H1 (cell line): ENCODE data around the gene LAX1. TPM values are rescaled to one million over a fixed set of nuclear protein-coding genes. Genes with fewer than 3 reads are reported as not detected.

ENCODE experiments used
- CTCF ChIA-PET: fragments of 300-600 bp; sonication (Branson Sonifier 250); formaldehyde crosslinking; loops from one replicate; lab custom pipeline; 2021; ENCODE audit not compliant: partially characterized antibody; lab: Charles Lee
- POLR2A ChIA-PET: fragments of 300-600 bp; sonication (Branson Sonifier 250); formaldehyde crosslinking; loops from one replicate; lab custom pipeline; 2021; ENCODE audit warnings: inconsistent platforms; ENCODE audit not compliant: partially characterized antibody; lab: Charles Lee
- DNase-seq, 2 experiments: peaks; one replicate each; pipeline versions ENCODE4 v3.0.0 to v3.0.0-alpha.2; 2010 to 2022; ENCODE audit warnings: low spot score in 2 of 2, low read depth in 1 of 2, mixed read lengths in 1 of 2
- FAIRE-seq: peaks from 2 replicates; lab custom pipeline; 2011; peaks lifted over from hg19 to GRCh38; lab: Jason Lieb, UNC
- H2AFZ ChIP-seq: 2 replicates; pipeline ENCODE4 v1.8.1; 2012; ENCODE audit warnings: low read length, inconsistent platforms
- H2AK5ac ChIP-seq: 2 replicates; pipeline ENCODE4 v1.6.1; 2013; ENCODE audit warnings: low read depth, low read length
- H2BK120ac ChIP-seq: replicated peaks from 2 replicates; pipeline ENCODE3; 2013; ENCODE audit warnings: low read depth, low read length, inconsistent platforms
- H2BK12ac ChIP-seq: 2 replicates; pipeline ENCODE4 v1.6.1; 2013; ENCODE audit warnings: low read depth, low read length
- H2BK15ac ChIP-seq: 2 replicates; pipeline ENCODE4 v1.6.1; 2013; ENCODE audit warnings: low read length
- H2BK20ac ChIP-seq: 2 replicates; pipeline ENCODE4 v1.6.1; 2013; ENCODE audit warnings: low read length
- H2BK5ac ChIP-seq: 2 replicates; pipeline ENCODE4 v1.6.1; 2013; ENCODE audit warnings: low read depth, low read length
- H3K14ac ChIP-seq: 2 replicates; pipeline ENCODE4 v1.6.1; 2013; ENCODE audit warnings: inconsistent platforms; ENCODE audit not compliant: insufficient read length
- H3K18ac ChIP-seq: 2 replicates; pipeline ENCODE4 v1.6.1; 2013; ENCODE audit warnings: low read length; ENCODE audit errors: extremely low read depth
- H3K23ac ChIP-seq: 2 replicates; pipeline ENCODE4 v1.6.1; 2013; ENCODE audit warnings: inconsistent platforms; ENCODE audit not compliant: insufficient read length
- H3K23me2 ChIP-seq: 2 replicates; pipeline ENCODE4 v1.6.1; 2013; ENCODE audit warnings: low read depth, low read length
- H3K27ac ChIP-seq: 2 replicates; pipeline ENCODE4 v1.6.1; 2011; ENCODE audit warnings: low read depth, low read length, inconsistent platforms
- H3K27me3 ChIP-seq, 4 experiments: replicated peaks in 1 of 4; 1 replicate in 1 of 4; 2 replicates in 3 of 4; pipeline versions ENCODE4 v1.6.1 to v1.8.1; 2011 to 2013; ENCODE audit warnings: low read length in 3 of 4, mild to moderate bottlenecking in 3 of 4, inconsistent platforms in 2 of 4, mixed read lengths in 2 of 4, moderate library complexity in 1 of 4; ENCODE audit not compliant: control insufficient read depth in 3 of 4, insufficient read depth in 3 of 4; ENCODE audit errors: extremely low read depth in 1 of 4
- H3K36me3 ChIP-seq, 4 experiments: 2 replicates each; pipeline versions ENCODE4 v1.6.1 to v1.8.1; 2011 to 2013; ENCODE audit warnings: mild to moderate bottlenecking in 4 of 4, low read length in 3 of 4, moderate library complexity in 2 of 4, control low read depth in 1 of 4, inconsistent platforms in 1 of 4; ENCODE audit not compliant: insufficient read depth in 4 of 4, control insufficient read depth in 2 of 4
- H3K4ac ChIP-seq: replicated peaks from 2 replicates; pipeline ENCODE3; 2013; ENCODE audit warnings: low read length, low read depth, mixed read lengths, inconsistent platforms; ENCODE audit not compliant: insufficient read length
- H3K4me1 ChIP-seq, 4 experiments: replicated peaks in 1 of 4; 1 replicate in 1 of 4; 2 replicates in 3 of 4; pipeline versions ENCODE4 v1.6.1 to v1.8.1; 2011 to 2013; ENCODE audit warnings: low read length in 3 of 4, inconsistent platforms in 2 of 4, mixed read lengths in 1 of 4; ENCODE audit not compliant: insufficient read depth in 4 of 4, control insufficient read depth in 3 of 4
- H3K4me2 ChIP-seq, 2 experiments: 2 replicates each; pipeline versions ENCODE4 v1.6.1 to v1.8.1; 2011 to 2013; ENCODE audit warnings: low read depth in 2 of 2, low read length in 2 of 2, control low read depth in 1 of 2, inconsistent platforms in 1 of 2, mild to moderate bottlenecking in 1 of 2; ENCODE audit not compliant: insufficient read depth in 1 of 2
- H3K4me3 ChIP-seq, 4 experiments: fragments of 200-600, 300-600 bp in 1 of 4; sonication (generic), shearing (Covaris generic), sonication (Bioruptor Twin) in 1 of 4; 2 replicates each; pipeline versions ENCODE4 v1.5.1 to v1.8.1; 2011 to 2016; ENCODE audit warnings: low read length in 4 of 4, low read depth in 3 of 4, control low read depth in 2 of 4, inconsistent platforms in 2 of 4, mild to moderate bottlenecking in 2 of 4, mixed read lengths in 1 of 4, moderate library complexity in 1 of 4; ENCODE audit not compliant: insufficient read depth in 2 of 4; ENCODE audit errors: extremely low read depth in 1 of 4
- H3K56ac ChIP-seq: replicated peaks from 2 replicates; pipeline ENCODE3; 2013; ENCODE audit warnings: low read depth, mild to moderate bottlenecking, mixed read lengths, low read length, inconsistent platforms; ENCODE audit not compliant: insufficient read length
- H3K79me1 ChIP-seq: 2 replicates; pipeline ENCODE4 v1.6.1; 2013; ENCODE audit warnings: low read depth, low read length, control low read depth
- H3K79me2 ChIP-seq, 2 experiments: 2 replicates each; pipeline versions ENCODE4 v1.6.1 to v1.8.1; 2012 to 2013; ENCODE audit warnings: low read length in 2 of 2, mild to moderate bottlenecking in 2 of 2, inconsistent platforms in 1 of 2; ENCODE audit not compliant: insufficient read depth in 2 of 2, control insufficient read depth in 1 of 2
- H3K9ac ChIP-seq, 4 experiments: replicated peaks in 1 of 4; 1 replicate in 1 of 4; 2 replicates in 3 of 4; pipeline versions ENCODE4 v1.6.1 to v1.8.1; 2011 to 2013; ENCODE audit warnings: low read depth in 3 of 4, low read length in 3 of 4, control low read depth in 2 of 4, mild to moderate bottlenecking in 2 of 4, moderate library complexity in 2 of 4, inconsistent platforms in 1 of 4; ENCODE audit errors: extremely low read depth in 1 of 4
- H3K9me3 ChIP-seq, 2 experiments: 2 replicates each; pipeline versions ENCODE4 v1.6.1 to v1.8.1; 2012 to 2013; ENCODE audit warnings: mild to moderate bottlenecking in 2 of 2, moderate library complexity in 2 of 2, control low read depth in 1 of 2, inconsistent platforms in 1 of 2, low read depth in 1 of 2, low read length in 1 of 2, mixed read lengths in 1 of 2; ENCODE audit not compliant: insufficient read depth in 2 of 2
- H4K20me1 ChIP-seq, 2 experiments: replicated peaks in 1 of 2; 2 replicates each; pipeline versions ENCODE3 to v1.8.1; 2011 to 2013; ENCODE audit warnings: inconsistent platforms in 2 of 2, low read length in 2 of 2, mild to moderate bottlenecking in 1 of 2; ENCODE audit not compliant: insufficient read depth in 2 of 2, control insufficient read depth in 1 of 2
- H4K5ac ChIP-seq: 2 replicates; pipeline ENCODE4 v1.6.1; 2013; ENCODE audit warnings: low read length, low read depth, mixed read lengths, inconsistent platforms; ENCODE audit not compliant: insufficient read length
- H4K8ac ChIP-seq: 2 replicates; pipeline ENCODE4 v1.8.0; 2013; ENCODE audit warnings: mild to moderate bottlenecking, moderate library complexity, low read length, inconsistent platforms; ENCODE audit not compliant: insufficient read depth; ENCODE audit errors: extremely low read depth
- H4K91ac ChIP-seq: replicated peaks from 2 replicates; pipeline ENCODE3; 2013; ENCODE audit warnings: low read length, mixed read lengths, inconsistent platforms; ENCODE audit not compliant: insufficient read length
- E2F6 ChIP-seq: IDR thresholded peaks from 2 replicates; pipeline ENCODE4 v1.6.1; 2012; ENCODE audit warnings: inconsistent platforms
- EP300 ChIP-seq, 2 experiments: IDR thresholded peaks; 1 replicate in 1 of 2; 2 replicates in 1 of 2; pipeline ENCODE4 v1.6.1; 2011 to 2012; ENCODE audit warnings: low read depth in 2 of 2, low read length in 2 of 2, mild to moderate bottlenecking in 2 of 2, borderline replicate concordance in 1 of 2, inconsistent platforms in 1 of 2, moderate library complexity in 1 of 2
- FOSL1 ChIP-seq: IDR thresholded peaks from 2 replicates; pipeline ENCODE4 v1.6.1; 2011; ENCODE audit warnings: mild to moderate bottlenecking, low read depth, low read length, moderate library complexity; ENCODE audit not compliant: insufficient read depth
- HDAC2 ChIP-seq, 2 experiments: fragments of 300-600 bp in 1 of 2; sonication (generic) in 1 of 2; IDR thresholded peaks; 2 replicates each; pipeline ENCODE4 v1.6.1; 2011 to 2012; ENCODE audit warnings: low read depth in 2 of 2, low read length in 2 of 2, mild to moderate bottlenecking in 2 of 2, moderate library complexity in 2 of 2, borderline replicate concordance in 1 of 2, inconsistent platforms in 1 of 2
- MAX ChIP-seq: IDR thresholded peaks from 2 replicates; pipeline ENCODE4 v1.6.1; 2012; ENCODE audit warnings: inconsistent platforms
- WGBS, 2 experiments: shearing (Covaris generic) in 1 of 2; methylation state at CpG; one replicate each; pipeline versions ENCODE4 v1.1.6 to v1.1.7; 2013 to 2015; ENCODE audit warnings: low lambda C conversion rate in 2 of 2, mixed read lengths in 2 of 2, inconsistent platforms in 1 of 2, low coverage in 1 of 2, missing lambda C conversion rate in 1 of 2; ENCODE audit not compliant: insufficient replicate concordance in 2 of 2, insufficient coverage in 1 of 2, insufficient read length in 1 of 2; ENCODE audit errors: extremely low coverage in 1 of 2, missing lambda C conversion rate in 1 of 2; 5-methylcytosine and 5-hydroxymethylcytosine counted together
- polyA plus RNA-seq, 7 experiments: library from polyadenylated mRNA; depleted of rRNA in 3 of 7; stranded (reverse) in 5 of 7; unstranded in 2 of 7; fragments of >200 nt in 5 of 7; fragments of 200-250 nt in 2 of 7; gene quantifications; 1 replicate in 5 of 7; 2 replicates in 1 of 7; 4 replicates in 1 of 7; pipeline versions ENCODE4 v1.2.1 to v1.2.3, GENCODE V29; 2011 to 2013; ENCODE audit warnings: missing spikeins in 2 of 7, mixed read lengths in 2 of 7
- total RNA-seq: library from RNA; stranded (reverse); fragmentation: NEBNext Ultra II Directional; extraction: Animal tissue kit (Norgen Biotek cat#: 25700); gene quantifications from 2 replicates; pipeline ENCODE4 v1.2.1, GENCODE V29; 2021

LAX1 gene
- total and polyA plus RNA-seq, 2 of the 8 experiments (the other 6 are each of a cell fraction or from before 2014, with no cell fraction given), result 0.11 TPM; not detected in 1

DNA sequence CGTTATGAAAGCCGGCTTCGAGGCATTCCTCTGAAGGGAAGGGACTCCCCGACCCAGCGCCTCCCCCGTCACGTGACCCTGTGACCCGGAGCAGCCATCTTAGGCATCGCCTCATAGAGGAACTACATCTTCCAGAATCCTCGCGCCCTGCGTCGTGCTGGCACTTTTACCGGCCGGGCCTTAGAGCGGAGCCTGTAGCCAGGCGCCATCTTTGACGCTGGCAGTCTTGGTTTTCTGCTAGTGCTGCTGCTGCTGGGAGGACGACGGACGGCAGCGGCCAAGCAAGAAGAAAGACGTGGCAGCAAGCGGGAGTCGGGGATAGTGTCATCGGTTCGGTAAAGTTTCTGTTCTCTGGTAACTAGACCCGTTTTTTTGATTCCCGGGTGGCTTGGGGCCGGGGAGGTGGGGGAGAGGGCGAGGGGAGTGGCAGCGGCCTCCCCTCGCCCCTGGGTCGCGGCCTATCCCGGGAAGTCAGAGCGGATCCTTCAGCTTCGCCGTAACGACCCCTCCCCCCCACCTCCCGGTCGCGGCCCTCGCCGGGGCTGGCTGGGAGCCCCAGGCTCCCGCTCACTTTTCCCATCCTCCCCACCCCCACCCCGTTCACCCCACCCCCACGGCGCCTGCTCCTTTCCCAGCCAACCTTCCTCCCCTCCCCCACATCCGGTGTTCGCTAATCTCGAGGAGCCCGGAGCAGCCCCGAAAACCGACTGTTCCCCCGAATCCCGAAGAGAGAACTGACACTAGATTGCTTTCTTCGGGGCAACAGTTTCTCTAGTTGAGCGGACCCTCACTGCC is 30.7 kb downstream of the LAX1 start, which contains the start of the genes ZBED6 and ZC3H11A:
Gene ZBED6 (plus strand): TSS at position 183 of the 795 bp plus-strand sequence. CDS start 1,900 bp downstream, outside the sequence.
Gene ZC3H11A (plus strand): TSS at position 183 of the 795 bp plus-strand sequence. CDS start 21,448 bp downstream, outside the sequence.
- H3K27me3 ChIP-seq, result no peaks in the 10 kb centered on the region
- H3K23ac ChIP-seq, result no peak within 1 kb of the TSS
- peak within 1 kb of the TSS; percentile 85; the same call in 1 of the 2 replicates for H2BK12ac ChIP-seq
- POLR2A ChIA-PET, result interaction anchor here (0.6 to 1.4 kb wide), 11 partner anchors 9 to 670 kb away, joined by 3 to 10 read pairs (median 3); no protein-coding TSS in a partner anchor
- peaks cover 7% of the 10 kb centered on the region for H3K79me1 ChIP-seq
- H2BK120ac ChIP-seq, result no peak within 1 kb of the TSS
- H2AK5ac ChIP-seq, result peak within 1 kb of the TSS; percentile 5; the same call in 1 of the 2 replicates
- H4K20me1 ChIP-seq, result peaks cover 0 to 7% of the 10 kb centered on the region in 2 experiments
- no peak within 1 kb of the TSS for H2AFZ ChIP-seq
- peak; percentile 48 for FAIRE-seq
- WGBS, 2 experiments, result 1% methylated on average over 39 of the region's 59 CpGs; no CpG with 5 or more reads in 1 of the 2 experiments
- H3K9me3 ChIP-seq, result peaks cover 4 to 10% of the 10 kb centered on the region in 2 experiments; a peak in 2 of 4 replicates
- no peak within 1 kb of the TSS for H3K4ac ChIP-seq
- H3K4me1 ChIP-seq, result peaks cover 0 to 4% (median 0%) of the 10 kb centered on the region in 4 experiments; a peak in 1 of 7 replicates
- peak within 1 kb of the TSS; percentile 92 for H3K18ac ChIP-seq
- H3K36me3 ChIP-seq, result peaks cover 0 to 27% (median 14%) of the 10 kb centered on the region in 4 experiments; a peak in 4 of 8 replicates
- peak within 1 kb of the TSS; percentile 68 for H4K91ac ChIP-seq
- no peak within 1 kb of the TSS for H3K14ac ChIP-seq
- no peak within 1 kb of the TSS for H2BK20ac ChIP-seq
- peak within 1 kb of the TSS; percentile 87 for H4K8ac ChIP-seq
- peak within 1 kb of the TSS; percentile 78 to 84 for H3K4me2 ChIP-seq
- H3K56ac ChIP-seq, result peak within 1 kb of the TSS; percentile 85
- peak; percentile 94 to 98 for DNase-seq
- no peaks in the 10 kb centered on the region for H3K23me2 ChIP-seq
- CTCF ChIA-PET, result no interaction called here
- H3K4me3 ChIP-seq, result peak within 1 kb of the TSS; percentile 84 to 92 (median 86)
- peak within 1 kb of the TSS; percentile 94 for H3K27ac ChIP-seq
- peak within 1 kb of the TSS; percentile 97 for H2BK5ac ChIP-seq
- H2BK15ac ChIP-seq, result no peak within 1 kb of the TSS
- peak within 1 kb of the TSS; percentile 82 to 91 (median 86) for H3K9ac ChIP-seq
- H3K79me2 ChIP-seq, result peaks cover 33 to 45% of the 10 kb centered on the region in 2 experiments
- peak within 1 kb of the TSS; percentile 71 for H4K5ac ChIP-seq
- TF ChIP-seq EP300 (IDR thresholded peaks at IDR 0.05; ENCODE audit: borderline replicate concordance in 1 of 2, low read depth in 2 of 2, low read length in 2 of 2) (no peak), FOSL1 (no peak), HDAC2 (IDR thresholded peaks at IDR 0.05; ENCODE audit: borderline replicate concordance in 1 of 2, low read depth in 2 of 2, low read length in 2 of 2) (peak in 1 of 2 experiments; percentile 54; a peak in 1 of 4 replicates), MAX (peak; percentile 78), E2F6 (peak; percentile 70)
